ENCODE results near the gene SEL1L.

DNA sequence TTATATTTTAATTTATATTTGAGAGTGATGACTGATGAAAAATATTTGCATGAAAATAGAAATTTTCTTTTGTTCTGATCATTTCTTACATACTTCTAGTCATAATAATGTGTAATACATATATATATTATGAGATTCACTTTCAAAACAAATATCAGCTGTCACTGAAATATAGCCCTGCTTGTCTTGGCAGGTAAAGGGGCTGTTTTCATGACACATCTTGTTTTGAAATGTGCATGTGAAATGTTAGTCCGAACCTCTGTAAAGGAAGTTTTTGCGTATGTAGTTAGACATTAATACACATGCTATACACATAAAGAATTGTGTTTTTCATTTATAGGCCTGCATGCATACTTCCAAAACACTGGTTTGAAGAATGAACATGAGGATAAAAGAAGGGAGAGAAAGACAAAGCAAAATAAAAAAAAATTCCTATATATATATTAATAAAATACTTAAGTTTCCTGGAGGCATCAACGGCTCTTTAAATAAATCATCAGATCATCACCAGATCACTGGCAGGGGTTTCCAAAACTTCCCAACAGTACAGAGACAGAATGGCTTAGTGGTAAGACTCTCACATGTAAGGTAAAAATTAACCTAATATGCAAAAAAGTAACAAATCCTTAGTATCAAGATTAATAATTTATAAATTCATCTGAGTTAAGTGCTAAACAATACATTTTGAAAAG, 60.1 kb downstream of the SEL1L start:
- TF ChIP-seq POLR2AphosphoS5 (IDR thresholded peaks at IDR 0.05; ENCODE audit: low read depth, low read length), result no peak
- TF ChIP-seq, protein P1, sequence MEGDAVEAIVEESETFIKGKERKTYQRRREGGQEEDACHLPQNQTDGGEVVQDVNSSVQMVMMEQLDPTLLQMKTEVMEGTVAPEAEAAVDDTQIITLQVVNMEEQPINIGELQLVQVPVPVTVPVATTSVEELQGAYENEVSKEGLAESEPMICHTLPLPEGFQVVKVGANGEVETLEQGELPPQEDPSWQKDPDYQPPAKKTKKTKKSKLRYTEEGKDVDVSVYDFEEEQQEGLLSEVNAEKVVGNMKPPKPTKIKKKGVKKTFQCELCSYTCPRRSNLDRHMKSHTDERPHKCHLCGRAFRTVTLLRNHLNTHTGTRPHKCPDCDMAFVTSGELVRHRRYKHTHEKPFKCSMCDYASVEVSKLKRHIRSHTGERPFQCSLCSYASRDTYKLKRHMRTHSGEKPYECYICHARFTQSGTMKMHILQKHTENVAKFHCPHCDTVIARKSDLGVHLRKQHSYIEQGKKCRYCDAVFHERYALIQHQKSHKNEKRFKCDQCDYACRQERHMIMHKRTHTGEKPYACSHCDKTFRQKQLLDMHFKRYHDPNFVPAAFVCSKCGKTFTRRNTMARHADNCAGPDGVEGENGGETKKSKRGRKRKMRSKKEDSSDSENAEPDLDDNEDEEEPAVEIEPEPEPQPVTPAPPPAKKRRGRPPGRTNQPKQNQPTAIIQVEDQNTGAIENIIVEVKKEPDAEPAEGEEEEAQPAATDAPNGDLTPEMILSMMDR (IDR thresholded peaks at IDR 0.05), result no peak
- no peak for TF ChIP-seq TCF7L2 (IDR thresholded peaks at IDR 0.05; ENCODE audit: low read depth, low read length)

All from Panc1 (cell line).